Upper lobe of left lung (tissue), 6 donors: ENCODE data around the gene KCNMA1. TPM values are rescaled to one million over a fixed set of nuclear protein-coding genes. Genes with fewer than 3 reads are reported as not detected.

ENCODE experiments used
- ATAC-seq, 2 donors: fragments of 200-7000 bp; cut with Tn5 transposase; one replicate each; pipeline ENCODE4 v1.9.1; 2022; ENCODE audit warnings: mild to moderate bottlenecking in 2 of 2, moderate library complexity in 2 of 2; ENCODE audit not compliant: low FRiP score in 2 of 2
- DNase-seq, 2 donors: peaks; one replicate each; pipeline ENCODE4 v3.0.0-alpha.2; 2019 to 2020
- H3K27ac ChIP-seq, 4 donors: fragments of 200-600 bp; sonication (generic); one replicate each; pipeline ENCODE4 v1.5.1; 2016 to 2019
- H3K27me3 ChIP-seq, 4 donors: fragments of 200-600 bp; sonication (generic); one replicate each; pipeline ENCODE4 v1.5.1; 2017 to 2019
- H3K36me3 ChIP-seq, 4 donors: fragments of 200-600 bp; sonication (generic); one replicate each; pipeline ENCODE4 v1.5.1; 2016 to 2019
- H3K4me1 ChIP-seq, 4 donors: fragments of 200-600 bp; sonication (generic); one replicate each; pipeline ENCODE4 v1.5.1; 2018 to 2019
- H3K4me3 ChIP-seq, 4 donors: fragments of 200-600 bp; sonication (generic); one replicate each; pipeline ENCODE4 v1.5.1; 2017 to 2019; ENCODE audit warnings: mild to moderate bottlenecking in 2 of 4, moderate library complexity in 1 of 4
- H3K9me3 ChIP-seq, 4 donors: fragments of 200-600 bp; sonication (generic); one replicate each; pipeline ENCODE4 v1.5.1; 2018 to 2019
- EP300 ChIP-seq, 4 donors: sonication (generic); formaldehyde crosslinking; IDR thresholded peaks; one replicate each; pipeline ENCODE4 v1.5.1; 2017; ENCODE audit warnings: antibody characterized with exemption in 4 of 4, control low read depth in 2 of 4
- POLR2A ChIP-seq, 4 donors: fragments of 450-650 bp; IDR thresholded peaks; one replicate each; pipeline ENCODE4 v1.5.1; 2016 to 2017; ENCODE audit warnings: antibody characterized with exemption in 4 of 4, mild to moderate bottlenecking in 2 of 4
- POLR2AphosphoS5 ChIP-seq, 2 donors: sonication (generic); formaldehyde crosslinking; IDR thresholded peaks; one replicate each; pipeline ENCODE4 v1.5.1; 2017; ENCODE audit warnings: antibody characterized with exemption in 2 of 2
- WGBS, 2 donors: methylation state at CpG; one replicate each; pipeline ENCODE4 v1.1.5; 2017 to 2018; 5-methylcytosine and 5-hydroxymethylcytosine counted together
- total RNA-seq, 6 donors: library from RNA; depleted of rRNA in 4 of 6; stranded (reverse); fragments of >200 nt in 4 of 6; gene quantifications; one replicate each; pipeline versions ENCODE4 v1.1.0 to v1.2.1, GENCODE V29; 2016 to 2021
- TF ChIP-seq, protein P1 (sequence below), 6 experiments: fragments of 450-650 bp in 4 of 6; fragments of 200-600 bp in 2 of 6; sonication (generic) in 2 of 6; IDR thresholded peaks; one replicate each; pipeline ENCODE4 v1.5.1; 2016 to 2019; ENCODE audit warnings: antibody characterized with exemption in 6 of 6
- donor health status: DM: no; HTN: no; CAD: no; lungs with moderate emphysema.
- donor health status: DM: no; HTN: yes; CAD: no; lungs with severe emphysema.

KCNMA1 gene
- total RNA-seq, 6 donors from 2014 or later: 5.8 to 107 (median 22.0) TPM

GRCh38 chr10:77196614-77197013, 441.0 kb downstream of the KCNMA1 start:
- H3K9me3 ChIP-seq: no peaks in the 10 kb centered on the region
- no peaks in the 10 kb centered on the region for H3K4me1 ChIP-seq
- WGBS, 2 donors: 78 to 82% methylated on average over 2 of the region's 2 CpGs
- no peak overlapping the region for H3K27ac ChIP-seq
- ATAC-seq: no peak
- H3K27me3 ChIP-seq: no peaks in the 10 kb centered on the region
- H3K36me3 ChIP-seq: no peaks in the 10 kb centered on the region
- no peak for DNase-seq
- TF ChIP-seq POLR2AphosphoS5 (IDR thresholded peaks at IDR 0.05) (no peak), POLR2A (IDR thresholded peaks at IDR 0.05) (no peak), EP300 (IDR thresholded peaks at IDR 0.05) (no peak)
- TF ChIP-seq, protein P1, sequence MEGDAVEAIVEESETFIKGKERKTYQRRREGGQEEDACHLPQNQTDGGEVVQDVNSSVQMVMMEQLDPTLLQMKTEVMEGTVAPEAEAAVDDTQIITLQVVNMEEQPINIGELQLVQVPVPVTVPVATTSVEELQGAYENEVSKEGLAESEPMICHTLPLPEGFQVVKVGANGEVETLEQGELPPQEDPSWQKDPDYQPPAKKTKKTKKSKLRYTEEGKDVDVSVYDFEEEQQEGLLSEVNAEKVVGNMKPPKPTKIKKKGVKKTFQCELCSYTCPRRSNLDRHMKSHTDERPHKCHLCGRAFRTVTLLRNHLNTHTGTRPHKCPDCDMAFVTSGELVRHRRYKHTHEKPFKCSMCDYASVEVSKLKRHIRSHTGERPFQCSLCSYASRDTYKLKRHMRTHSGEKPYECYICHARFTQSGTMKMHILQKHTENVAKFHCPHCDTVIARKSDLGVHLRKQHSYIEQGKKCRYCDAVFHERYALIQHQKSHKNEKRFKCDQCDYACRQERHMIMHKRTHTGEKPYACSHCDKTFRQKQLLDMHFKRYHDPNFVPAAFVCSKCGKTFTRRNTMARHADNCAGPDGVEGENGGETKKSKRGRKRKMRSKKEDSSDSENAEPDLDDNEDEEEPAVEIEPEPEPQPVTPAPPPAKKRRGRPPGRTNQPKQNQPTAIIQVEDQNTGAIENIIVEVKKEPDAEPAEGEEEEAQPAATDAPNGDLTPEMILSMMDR (IDR thresholded peaks at IDR 0.05): no peak
- H3K4me3 ChIP-seq: no peak overlapping the region

- Histone ChIP-seq H3K4me1 (no peaks in the 10 kb centered on the region), H3K27ac (no peak overlapping the region), H3K36me3 (no peaks in the 10 kb centered on the region), H3K4me3 (no peak overlapping the region), H3K9me3 (no peaks in the 10 kb centered on the region), H3K27me3 (no peaks in the 10 kb centered on the region)
- no peak for DNase-seq
- ATAC-seq: no peak
- WGBS, 2 donors: 57 to 80% methylated on average over 2 of the region's 2 CpGs
- TF ChIP-seq POLR2A (IDR thresholded peaks at IDR 0.05) (no peak), POLR2AphosphoS5 (IDR thresholded peaks at IDR 0.05) (no peak), EP300 (IDR thresholded peaks at IDR 0.05) (no peak)
- TF ChIP-seq, protein P1 (IDR thresholded peaks at IDR 0.05): no peak
Measured at GRCh38 chr10:77195101-77195500, 442.5 kb downstream of the KCNMA1 start.

GRCh38 chr10:77193001-77193400, 444.6 kb downstream of the KCNMA1 start:
- no peak overlapping the region for H3K27ac ChIP-seq

GRCh38 chr10:77192402-77192801, 445.2 kb downstream of the KCNMA1 start:
- DNase-seq (no peak), ATAC-seq (no peak)
- 62 to 67% methylated on average over 3 of the region's 3 CpGs for WGBS, 2 donors
- H3K27me3 ChIP-seq: no peaks in the 10 kb centered on the region
- no peaks in the 10 kb centered on the region for H3K9me3 ChIP-seq
- TF ChIP-seq, protein P1 (IDR thresholded peaks at IDR 0.05): no peak
- no peak for TF ChIP-seq EP300 (IDR thresholded peaks at IDR 0.05)
- H3K4me3 ChIP-seq: no peak overlapping the region
- no peaks in the 10 kb centered on the region for H3K4me1 ChIP-seq
- H3K27ac ChIP-seq: no peak overlapping the region
- no peaks in the 10 kb centered on the region for H3K36me3 ChIP-seq

More at GRCh38 chr10:77193001-77193400, 444.6 kb downstream of the KCNMA1 start:
- ATAC-seq (no peak), DNase-seq (no peak)
- Histone ChIP-seq H3K36me3 (no peaks in the 10 kb centered on the region), H3K9me3 (no peaks in the 10 kb centered on the region), H3K4me3 (no peak overlapping the region), H3K4me1 (no peaks in the 10 kb centered on the region), H3K27me3 (no peaks in the 10 kb centered on the region)
- TF ChIP-seq, protein P1 (IDR thresholded peaks at IDR 0.05): no peak
- no peak for TF ChIP-seq POLR2A (IDR thresholded peaks at IDR 0.05)
- no peak for TF ChIP-seq EP300 (IDR thresholded peaks at IDR 0.05)
- TF ChIP-seq POLR2AphosphoS5 (IDR thresholded peaks at IDR 0.05): no peak
- WGBS, 2 donors: 76 to 82% methylated on average over 2 of the region's 2 CpGs

GRCh38 chr10:77191324-77192049, 446.1 kb downstream of the KCNMA1 start:
- WGBS, 2 donors: 67 to 88% methylated on average over 5 of the region's 5 CpGs
- H3K27ac ChIP-seq: no peak overlapping the region
- no peak overlapping the region for H3K4me3 ChIP-seq
- no peaks in the 10 kb centered on the region for H3K9me3 ChIP-seq
- TF ChIP-seq EP300 (IDR thresholded peaks at IDR 0.05) (no peak), POLR2A (IDR thresholded peaks at IDR 0.05) (no peak), POLR2AphosphoS5 (IDR thresholded peaks at IDR 0.05) (no peak)
- TF ChIP-seq, protein P1 (IDR thresholded peaks at IDR 0.05): no peak
- no peaks in the 10 kb centered on the region for H3K36me3 ChIP-seq
- no peaks in the 10 kb centered on the region for H3K27me3 ChIP-seq
- ATAC-seq: no peak
- H3K4me1 ChIP-seq: no peaks in the 10 kb centered on the region
- DNase-seq: no peak
